HG03045 (cell line): ENCODE results near the gene TSPAN2.

Experiments used
- ATAC-seq: cut with Tn5 transposase; IDR thresholded peaks from one replicate; pipeline ENCODE4 v1.9.1; 2021; ENCODE audit warnings: mild to moderate bottlenecking, moderate library complexity; ENCODE audit not compliant: unreplicated experiment

The TSPAN2 gene

DNA sequence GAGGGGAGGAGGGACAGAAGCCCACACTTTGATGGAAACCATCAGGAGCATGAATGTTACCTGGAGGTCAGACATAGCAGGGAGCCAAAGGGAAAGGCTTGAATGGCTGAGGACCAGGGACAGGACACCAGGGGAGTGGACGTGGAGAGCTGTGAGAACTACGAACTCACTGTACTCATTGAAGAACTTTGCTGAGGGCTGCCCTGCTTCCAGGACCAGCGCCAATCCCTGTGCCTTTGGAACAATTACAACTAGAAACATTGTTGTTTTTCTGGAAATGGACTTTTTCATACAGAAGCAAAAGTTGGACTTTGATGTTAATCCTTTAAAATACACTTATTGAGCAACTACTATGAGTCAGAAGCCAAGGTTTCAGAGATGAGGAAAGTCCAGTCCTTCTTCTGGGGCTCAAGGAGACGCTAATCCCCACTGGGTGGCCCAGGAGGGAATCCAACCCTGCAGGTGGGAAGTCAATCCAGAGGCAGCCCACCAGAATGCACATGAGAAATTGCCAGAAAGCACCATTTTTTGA is 12.9 kb downstream of the TSPAN2 start:
- ATAC-seq: no peak

DNA sequence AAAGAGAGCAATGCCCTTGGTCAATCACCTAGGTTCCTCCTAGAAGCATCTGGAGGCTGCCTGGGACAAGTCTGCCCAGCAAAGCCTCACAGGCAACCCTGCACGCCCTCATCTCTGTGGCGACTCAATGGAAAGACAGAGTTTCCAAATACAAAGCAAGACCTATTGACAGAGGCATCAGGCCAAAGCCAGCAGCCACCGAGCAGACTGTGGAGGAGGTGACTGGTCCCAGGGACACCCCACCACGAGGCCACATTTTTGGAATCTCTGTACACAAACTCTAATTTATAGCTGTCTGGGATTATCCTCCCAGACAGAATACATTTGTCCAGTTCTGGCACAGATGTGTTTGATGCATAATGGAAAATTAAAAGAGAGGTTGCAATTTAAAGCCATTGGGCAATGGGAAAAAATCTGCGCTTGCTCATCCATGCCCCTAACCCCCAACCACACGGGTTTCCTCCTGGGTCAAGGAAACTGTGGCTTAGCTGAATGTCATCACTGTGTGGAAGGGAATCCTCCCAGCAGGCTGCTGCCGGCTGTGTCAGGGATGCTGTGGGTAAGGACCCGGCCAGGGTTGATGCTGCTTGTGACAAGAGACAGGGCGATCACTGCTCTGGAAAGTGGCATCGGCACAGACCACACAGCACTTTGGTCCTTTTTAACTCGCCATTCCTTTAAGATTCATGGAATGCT is 14.3 kb downstream of the TSPAN2 start:
- ATAC-seq: no peak

- no peak for ATAC-seq
These were observed 15.8 kb downstream of the TSPAN2 start for GRCh38 chr1:115073298-115074087.

DNA sequence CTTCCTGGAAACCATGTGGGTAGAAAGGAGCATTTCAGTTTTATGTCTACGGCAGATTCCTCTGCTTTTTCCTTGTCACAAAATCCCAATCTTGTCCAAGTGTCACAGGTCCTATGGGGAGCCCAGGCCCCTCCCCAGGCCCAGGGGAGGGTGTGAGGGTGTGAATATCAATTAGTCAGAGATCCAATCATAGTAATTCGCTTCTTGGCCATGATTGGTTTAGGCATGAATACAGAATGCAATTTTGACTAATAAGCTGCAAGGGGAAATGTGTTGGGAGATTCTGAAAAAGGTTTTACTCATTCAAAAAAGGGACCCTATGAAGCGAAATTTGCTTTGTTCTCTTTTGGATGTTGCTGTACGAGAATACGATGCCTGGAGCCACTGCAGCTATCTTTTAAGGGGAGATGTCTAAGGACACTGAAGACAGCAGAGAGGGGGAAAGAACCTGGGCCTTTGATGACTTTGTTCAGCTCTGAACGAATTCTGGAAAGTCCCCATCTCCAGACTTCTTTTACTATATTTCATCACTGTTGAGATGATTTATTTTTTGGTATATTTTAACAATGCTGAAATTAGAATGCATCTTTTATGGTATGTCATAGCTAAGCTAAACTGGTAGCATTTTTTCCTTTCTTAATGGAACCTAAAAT is 18.2 kb downstream of the TSPAN2 start:
- ATAC-seq: no peak

DNA sequence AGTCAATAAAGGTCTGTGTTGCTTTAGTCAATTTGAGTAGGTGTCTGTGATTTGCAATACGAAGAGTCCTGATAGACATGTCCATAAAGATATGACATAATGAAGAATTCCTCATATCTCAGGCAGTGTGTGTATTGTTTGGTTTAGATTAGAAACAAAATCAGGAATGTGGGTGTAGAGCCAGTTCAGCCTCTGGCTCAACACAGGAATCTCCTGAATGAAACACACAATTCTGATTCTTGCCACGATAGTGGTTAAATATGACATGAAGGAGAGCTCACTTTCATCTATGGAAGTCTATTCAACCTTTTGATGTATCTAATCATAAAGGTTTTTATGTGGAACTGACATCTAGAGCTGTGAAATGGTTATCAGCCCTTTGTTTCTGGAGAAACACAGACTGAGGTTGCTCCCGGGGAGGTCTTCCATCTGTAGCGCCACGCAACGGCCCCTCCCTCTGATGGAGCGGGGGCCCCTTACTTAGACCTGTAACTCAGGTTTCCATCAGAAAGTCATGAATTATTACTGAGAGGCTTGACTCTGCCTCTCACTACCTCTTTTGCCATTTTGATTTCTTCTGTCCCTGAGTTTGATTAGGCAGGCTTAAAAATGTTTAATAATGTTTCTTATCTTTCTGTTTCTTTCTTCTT is 19.5 kb downstream of the TSPAN2 start:
- ATAC-seq: no peak

DNA sequence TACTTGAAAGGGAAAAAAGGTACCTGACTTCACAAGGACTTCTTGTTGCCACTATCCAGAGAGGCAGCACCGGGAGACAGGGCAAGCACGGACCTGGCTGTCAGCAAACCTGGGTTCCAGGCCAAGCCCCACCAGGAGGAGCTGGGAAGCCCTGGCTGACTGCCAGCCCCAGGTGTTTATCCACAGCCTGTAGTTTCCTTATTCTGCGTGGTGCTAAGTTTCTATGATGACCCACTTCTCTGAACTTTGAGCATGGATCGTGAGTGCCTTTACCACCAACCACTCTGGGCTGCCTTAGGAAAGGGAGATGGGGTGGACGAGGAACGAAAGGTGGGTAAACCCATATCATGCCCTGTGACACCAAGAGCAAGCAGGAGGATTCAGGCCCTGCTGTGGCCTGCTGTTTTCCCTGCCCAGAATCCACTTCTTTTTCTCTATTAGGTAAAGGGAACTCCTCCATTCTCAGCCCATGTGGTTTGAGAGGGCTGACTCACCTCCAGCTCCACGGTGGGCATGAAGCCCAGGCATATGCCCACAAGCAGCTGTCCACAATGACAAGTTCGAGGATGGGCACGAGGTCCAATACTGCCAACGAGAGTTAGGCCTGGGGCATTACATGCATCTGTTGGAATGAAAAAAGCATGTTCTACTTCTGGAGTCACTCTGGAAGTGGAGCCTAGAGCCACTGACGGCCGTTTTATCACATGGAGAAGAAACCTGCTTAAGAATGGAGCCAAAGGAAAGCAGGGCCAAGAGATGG is 20.3 kb downstream of the TSPAN2 start:
- no peak for ATAC-seq

DNA sequence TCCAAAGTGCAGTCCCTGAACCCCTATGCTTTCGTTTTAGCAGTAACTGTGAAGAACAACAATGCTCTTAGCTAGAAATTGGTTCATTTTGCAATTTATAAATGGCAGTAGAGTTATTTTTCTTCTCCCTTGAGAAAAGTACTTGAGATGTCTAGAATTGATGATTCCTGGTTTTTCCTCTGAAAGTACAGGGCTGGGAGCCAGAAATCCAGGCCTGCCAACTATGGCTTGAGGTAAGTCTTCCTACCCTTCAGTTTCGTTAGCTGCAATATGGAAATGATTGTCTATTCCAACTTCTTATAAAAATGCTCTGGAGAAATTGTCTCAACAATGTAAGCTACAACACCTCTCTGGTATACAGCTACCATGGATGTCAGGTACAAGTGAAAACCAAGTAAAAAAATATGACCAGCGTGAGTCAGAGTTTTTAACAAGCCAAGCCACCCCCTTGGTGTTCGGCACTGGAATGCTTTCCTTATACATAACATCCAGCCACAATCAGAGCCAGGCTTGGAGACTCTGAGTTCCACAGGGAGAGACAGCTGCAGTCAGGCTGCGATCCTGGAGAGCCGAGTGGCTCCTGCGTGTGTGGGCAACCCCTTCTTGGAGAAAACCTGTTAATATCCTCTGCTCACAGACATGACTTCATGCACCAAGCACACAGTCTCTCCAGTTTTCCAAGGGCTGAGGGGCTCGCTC is 22.0 kb downstream of the TSPAN2 start:
- ATAC-seq: no peak

DNA sequence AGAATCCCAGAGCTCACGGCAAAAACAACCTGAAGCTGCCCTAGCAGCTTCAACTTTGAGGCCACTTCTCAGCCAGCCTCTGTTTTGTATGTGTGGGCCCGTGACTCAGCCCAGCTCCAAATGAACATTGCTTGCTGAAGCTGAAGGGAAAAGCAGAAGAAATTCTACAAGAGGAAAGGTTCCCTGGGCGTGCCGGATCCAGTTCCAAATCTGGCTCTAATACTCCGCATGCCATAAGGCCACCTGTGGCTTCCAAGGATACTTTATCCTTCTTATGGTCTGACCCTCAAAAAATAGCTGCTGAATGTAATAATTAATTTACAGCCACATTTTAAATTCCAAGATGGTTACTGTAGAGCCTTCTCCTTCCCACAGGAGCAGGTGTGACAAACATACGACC is 24.3 kb downstream of the TSPAN2 start:
- no peak for ATAC-seq

DNA sequence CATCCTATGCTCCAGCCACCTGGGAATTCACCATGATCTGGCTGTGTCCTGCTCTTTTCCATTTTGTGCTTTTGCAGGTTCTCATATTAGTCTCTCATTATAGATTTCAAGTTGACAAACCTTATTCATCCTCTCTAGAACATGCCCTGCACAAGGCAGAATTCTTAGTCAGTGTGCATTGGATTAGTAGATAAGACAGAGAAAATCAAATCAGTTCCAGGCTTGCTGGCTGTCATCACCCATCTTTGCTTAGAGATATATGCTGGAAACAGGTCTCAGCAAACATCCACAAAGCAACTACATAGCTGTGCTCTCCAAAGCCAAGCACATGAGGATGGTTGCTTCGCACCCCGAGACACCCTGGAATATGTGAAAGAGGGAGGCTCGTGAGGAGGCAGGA is 24.8 kb downstream of the TSPAN2 start:
- ATAC-seq: no peak

DNA sequence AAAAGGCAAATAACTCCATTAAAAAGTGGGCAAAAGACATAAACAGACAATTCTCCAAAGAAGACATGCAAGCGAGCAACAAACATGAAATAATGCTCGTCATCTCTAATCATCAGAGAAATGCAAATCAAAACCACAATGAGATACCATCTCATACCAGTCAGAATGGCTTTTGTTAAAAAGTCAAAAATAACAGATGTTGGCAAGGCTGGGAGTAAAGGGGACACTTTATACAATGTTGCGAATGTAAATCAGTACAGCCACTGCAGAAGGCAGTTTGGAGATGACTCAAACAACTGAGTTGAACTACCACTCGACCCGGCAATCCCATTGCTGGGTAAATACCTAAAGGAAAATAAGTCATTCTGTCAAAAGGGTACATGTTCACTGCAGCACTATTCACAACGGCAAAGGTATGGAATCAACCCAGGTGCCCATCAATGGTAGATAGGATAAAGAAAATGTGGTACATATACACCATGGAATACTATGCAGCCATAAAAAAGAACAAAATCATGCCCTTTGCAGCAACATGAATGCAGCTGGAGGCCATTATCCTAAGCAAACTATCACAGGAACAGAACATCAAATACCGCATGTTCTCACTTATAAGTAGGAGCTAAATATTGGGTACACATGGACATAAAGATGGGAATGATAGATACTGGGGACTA is 25.9 kb downstream of the TSPAN2 start:
- ATAC-seq: no peak

DNA sequence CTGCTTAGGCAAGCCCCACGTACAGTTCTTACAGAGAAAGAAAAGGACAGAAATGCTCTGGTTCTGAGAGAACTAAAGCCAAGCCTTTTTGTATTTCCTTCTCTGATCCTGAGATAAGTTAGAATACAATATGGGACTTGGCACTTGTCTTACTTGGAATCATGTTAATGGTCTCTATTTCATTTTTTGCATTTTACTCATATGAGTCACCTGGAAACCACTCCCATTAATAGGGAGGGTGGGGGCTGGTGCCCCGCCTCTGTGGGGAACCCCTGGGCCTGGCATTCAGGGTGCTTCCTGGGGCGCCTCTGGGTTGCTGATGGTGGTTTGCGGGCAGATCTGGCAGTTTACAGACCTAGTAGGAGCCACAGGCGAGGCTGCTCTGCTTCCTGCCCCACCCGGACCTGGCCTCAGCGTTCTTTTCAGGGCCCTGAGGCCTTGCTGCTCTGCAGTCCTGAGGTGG is 26.7 kb downstream of the TSPAN2 start:
- no peak for ATAC-seq

GRCh38 chr1:115060501-115060900 is 28.8 kb downstream of the TSPAN2 start:
- ATAC-seq: no peak

DNA sequence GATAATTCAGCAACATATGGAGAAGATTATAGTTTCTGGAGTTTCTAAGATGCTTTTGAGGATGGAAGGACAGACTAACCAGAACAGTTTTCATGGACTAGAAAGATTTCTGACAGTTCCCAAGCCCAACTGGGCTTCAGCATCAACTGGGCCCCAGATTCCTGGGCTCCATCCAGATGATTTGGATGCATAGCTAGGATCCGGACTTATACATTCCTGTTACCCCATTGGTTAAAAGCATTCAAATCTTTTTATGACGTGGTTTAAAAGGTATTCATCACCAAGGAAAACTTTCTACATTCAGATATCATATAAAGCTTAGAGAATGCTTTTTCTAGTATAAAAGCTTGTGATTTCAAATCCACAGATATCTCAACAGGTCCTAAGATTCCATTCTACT is 30.0 kb downstream of the TSPAN2 start:
- ATAC-seq: no peak

DNA sequence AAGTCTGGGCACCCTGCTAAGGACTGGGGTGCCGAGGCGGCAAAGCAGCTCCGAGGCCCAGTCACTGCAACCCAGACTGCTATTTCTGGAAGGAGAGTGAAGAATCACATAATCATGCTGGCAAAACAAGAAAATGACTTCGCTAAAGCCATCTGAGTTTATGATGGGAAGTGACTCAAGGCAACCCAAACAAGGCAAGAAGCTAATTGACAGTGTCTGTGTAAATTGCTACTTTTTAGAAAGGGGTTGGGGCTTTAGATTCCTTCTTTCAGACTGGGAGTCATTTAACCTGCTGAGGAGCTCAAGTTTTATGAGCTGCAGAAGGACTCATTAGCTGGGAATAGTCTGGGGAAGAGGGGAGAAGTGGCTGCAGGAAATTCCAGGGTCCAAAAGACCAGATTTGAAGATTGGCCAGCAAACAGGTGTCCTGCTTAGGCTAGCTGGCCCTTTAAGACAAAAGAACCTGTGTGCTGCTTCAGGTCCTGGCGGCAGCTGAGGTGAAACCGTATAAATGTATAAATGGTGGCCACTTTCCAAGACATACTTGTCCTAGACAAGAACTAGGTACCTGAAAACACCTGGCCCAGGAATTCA is 31.5 kb downstream of the TSPAN2 start:
- no peak for ATAC-seq

GRCh38 chr1:115056395-115056798 is 32.9 kb downstream of the TSPAN2 start:
- no peak for ATAC-seq

GRCh38 chr1:115052454-115053083 is 36.7 kb downstream of the TSPAN2 start:
- ATAC-seq: peak; percentile 75

DNA sequence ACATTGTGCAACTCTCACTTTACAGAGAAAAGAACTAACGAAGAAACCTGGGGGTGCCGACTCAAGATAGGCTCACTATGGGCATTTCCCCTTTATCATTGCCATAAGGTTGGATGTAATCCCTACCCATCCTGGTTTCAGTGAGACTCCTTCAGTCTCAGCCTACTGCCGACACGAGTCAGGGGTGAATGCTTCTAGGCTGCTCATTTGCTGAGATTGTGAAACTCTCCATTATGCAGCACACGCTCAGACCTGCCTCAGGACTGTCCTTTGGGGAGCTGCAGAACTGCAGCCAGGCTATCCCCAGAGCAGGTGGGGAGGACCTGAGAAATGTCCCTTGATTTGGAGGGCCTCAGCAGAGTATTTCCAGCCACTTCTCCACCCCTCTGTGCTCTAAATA is 37.5 kb downstream of the TSPAN2 start:
- no peak for ATAC-seq

DNA sequence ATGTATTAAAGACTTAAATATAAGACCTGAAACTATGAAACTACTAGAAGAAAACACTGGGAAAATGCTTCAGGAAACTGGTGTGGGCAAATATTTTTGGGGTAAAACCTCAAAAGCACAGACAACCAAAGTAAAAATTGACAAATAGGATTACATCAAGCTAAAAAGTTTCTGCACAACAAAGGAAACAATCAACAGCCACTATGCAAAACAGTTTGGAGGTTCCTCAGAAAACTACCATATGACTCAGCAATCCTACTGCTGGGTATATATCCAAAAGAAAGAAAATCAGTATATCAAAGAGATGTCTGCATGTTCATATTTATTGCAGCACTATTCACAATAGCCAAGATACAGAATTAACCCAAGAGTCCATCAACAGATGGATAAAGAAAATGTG is 42.6 kb downstream of the TSPAN2 start:
- ATAC-seq: no peak
